HG03460 (cell line): ENCODE data around the gene SMIM34.
"Not testable (repeated sequence)": the region's sequence is repeated elsewhere in the genome, so short reads cannot be mapped to it uniquely, and the experiment has no call there.

ENCODE experiments used
- ATAC-seq: cut with Tn5 transposase; IDR thresholded peaks from one replicate; pipeline ENCODE4 v1.9.1; 2021; ENCODE audit not compliant: unreplicated experiment

Gene SMIM34

GRCh38 chr21:34374462-34374861 is 49.3 kb downstream of the SMIM34 start:
- not testable (repeated sequence) for ATAC-seq

- ATAC-seq, result no peak
Observed at GRCh38 chr21:34372321-34372720, 51.4 kb downstream of the SMIM34 start.

GRCh38 chr21:34369741-34370140 is 54.0 kb downstream of the SMIM34 start:
- ATAC-seq, result no peak
